Stimulated activated naive CD4-positive, alpha-beta T cell (primary cell): ENCODE results near the gene ING4.
"Not testable (repeated sequence)": the region's sequence is repeated elsewhere in the genome, so short reads cannot be mapped to it uniquely, and the experiment has no call there.

Experiments used
- DNase-seq, 6 experiments: peaks; one replicate each; lab custom pipeline; 2025; lab: John Stamatoyannopoulos, UW

ING4 gene

GRCh38 chr12:6662906-6663742 is at the start of gene ING4:
Gene ING4, minus strand, starts transcription at chr12:6663119. Its CDS starts 18 bp downstream, at chr12:6663101.
- DNase-seq, result peak; percentile 88 to 98 (median 96)

GRCh38 chr12:6708960-6709394 is 46.1 kb upstream of the ING4 start:
- peak in 5 of 6 experiments; percentile 13 to 54 (median 28) for DNase-seq

GRCh38 chr12:6708351-6708750 is 45.4 kb upstream of the ING4 start:
- not testable (repeated sequence) for DNase-seq

- DNase-seq, result no peak
These were observed 40.7 kb upstream of the ING4 start for GRCh38 chr12:6703631-6704030.

GRCh38 chr12:6701078-6701768 is 38.3 kb upstream of the ING4 start:
- no peak for DNase-seq

- peak; percentile 35 to 67 (median 56) for DNase-seq
These were observed 37.7 kb upstream of the ING4 start, which contains the start of gene PIANP for GRCh38 chr12:6700646-6701051. Gene PIANP, minus strand, starts transcription at chr12:6700815. Its CDS starts 2,754 bp downstream, at chr12:6698061.

GRCh38 chr12:6699989-6700645 is 37.2 kb upstream of the ING4 start:
- peak in 3 of 6 experiments; percentile 25 to 44 (median 35) for DNase-seq

- DNase-seq, result no peak
These were observed 36.5 kb upstream of the ING4 start for GRCh38 chr12:6699259-6699988.

- no peak for DNase-seq
These were observed 35.6 kb upstream of the ING4 start for GRCh38 chr12:6698352-6699046.

GRCh38 chr12:6697584-6698351 is 34.8 kb upstream of the ING4 start:
- peak in 1 of 6 experiments; percentile 16 for DNase-seq

GRCh38 chr12:6696690-6697583 is 34.0 kb upstream of the ING4 start:
- DNase-seq, result no peak

- no peak for DNase-seq
These were observed 32.6 kb upstream of the ING4 start for GRCh38 chr12:6695313-6696045.

- no peak for DNase-seq
These were observed 31.8 kb upstream of the ING4 start for GRCh38 chr12:6694701-6695100.

- DNase-seq, result no peak
These were observed 31.0 kb upstream of the ING4 start for GRCh38 chr12:6693832-6694355.

- no peak for DNase-seq
These were observed 30.0 kb upstream of the ING4 start for GRCh38 chr12:6692888-6693287.

- no peak for DNase-seq
These were observed 28.6 kb upstream of the ING4 start for GRCh38 chr12:6691473-6691872.

GRCh38 chr12:6688999-6689882 is 26.3 kb upstream of the ING4 start, which contains the start of gene ZNF384:
Gene ZNF384, minus strand, starts transcription at chr12:6689375. Its CDS starts 9,855 bp downstream, at chr12:6679520.
- peak; percentile 94 to 99 (median 98) for DNase-seq
